IMR-90 (cell line): ENCODE data around the gene IL17D.

ENCODE experiments used
- BHLHE40 ChIP-seq: fragments of 150-350 bp; IDR thresholded peaks from 2 replicates; pipeline ENCODE4 v1.6.1; 2016; ENCODE audit warnings: mild to moderate bottlenecking, low read depth, low read length
- MAZ ChIP-seq: IDR thresholded peaks from 2 replicates; pipeline ENCODE4 v1.6.1; 2012; ENCODE audit warnings: low read depth, mild to moderate bottlenecking, low read length, improper control_type of control experiment, moderate library complexity, borderline replicate concordance
- MXI1 ChIP-seq: IDR thresholded peaks from 2 replicates; pipeline ENCODE4 v1.6.1; 2012; ENCODE audit warnings: low read depth, mild to moderate bottlenecking, low read length, moderate library complexity, borderline replicate concordance
- NFE2L2 ChIP-seq: fragments of 150-350 bp; IDR thresholded peaks from 2 replicates; pipeline ENCODE4 v1.6.1; 2016; ENCODE audit warnings: low read depth, mild to moderate bottlenecking, low read length
- POLR2A ChIP-seq: IDR thresholded peaks from 2 replicates; pipeline ENCODE4 v1.6.1; 2012; ENCODE audit warnings: mild to moderate bottlenecking, low read depth, low read length
- RAD21 ChIP-seq: IDR thresholded peaks from 2 replicates; pipeline ENCODE4 v1.6.1; 2012; ENCODE audit warnings: low read length, improper control_type of control experiment
- RCOR1 ChIP-seq: IDR thresholded peaks from 2 replicates; pipeline ENCODE4 v1.6.1; 2012; ENCODE audit warnings: mild to moderate bottlenecking, low read length, improper control_type of control experiment; ENCODE audit not compliant: insufficient replicate concordance
- RFX5 ChIP-seq: IDR thresholded peaks from 2 replicates; pipeline ENCODE4 v1.8.0; 2012; ENCODE audit warnings: low read depth, mild to moderate bottlenecking, low read length, moderate library complexity
- SMC3 ChIP-seq: fragments of 150-350 bp; IDR thresholded peaks from 2 replicates; pipeline ENCODE4 v1.6.1; 2016; ENCODE audit warnings: low read depth, mild to moderate bottlenecking, antibody characterized with exemption, low read length, moderate library complexity
- TF ChIP-seq, protein P1 (sequence below): conservative IDR thresholded peaks from 2 replicates; pipeline ENCODE4 v1.5.1; 2012; ENCODE audit warnings: mild to moderate bottlenecking, low read depth, low read length, improper control_type of control experiment
- TF ChIP-seq, protein P2 (sequence below): fragments of 150-350 bp; IDR thresholded peaks from 2 replicates; pipeline ENCODE4 v1.6.1; 2016; ENCODE audit warnings: low read depth, mild to moderate bottlenecking, low read length, moderate library complexity, borderline replicate concordance

DNA sequence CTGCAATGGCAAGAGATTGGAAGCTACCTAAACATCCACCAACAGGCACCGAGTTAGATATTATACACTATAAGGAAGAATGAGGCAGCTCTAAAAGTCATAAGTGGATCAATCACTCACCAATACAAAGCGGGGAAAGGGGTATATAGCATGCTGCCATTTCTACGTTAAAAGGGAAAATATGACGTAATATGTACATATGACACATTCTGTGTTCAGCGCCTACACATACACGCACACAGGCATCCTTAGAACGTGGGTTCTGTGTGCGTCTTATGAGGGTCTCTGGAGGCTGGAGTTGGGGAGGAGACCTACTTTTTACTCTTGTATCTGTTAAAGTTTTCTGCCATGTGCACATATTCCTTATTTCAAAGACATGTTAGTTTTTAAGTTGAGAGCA lies 5.9 kb downstream of the IL17D start:
- TF ChIP-seq SMC3 (no peak), MXI1 (no peak), POLR2A (no peak), BHLHE40 (no peak), RCOR1 (no peak), MAZ (no peak), NFE2L2 (no peak), RFX5 (no peak), RAD21 (no peak)
- TF ChIP-seq, protein P1, sequence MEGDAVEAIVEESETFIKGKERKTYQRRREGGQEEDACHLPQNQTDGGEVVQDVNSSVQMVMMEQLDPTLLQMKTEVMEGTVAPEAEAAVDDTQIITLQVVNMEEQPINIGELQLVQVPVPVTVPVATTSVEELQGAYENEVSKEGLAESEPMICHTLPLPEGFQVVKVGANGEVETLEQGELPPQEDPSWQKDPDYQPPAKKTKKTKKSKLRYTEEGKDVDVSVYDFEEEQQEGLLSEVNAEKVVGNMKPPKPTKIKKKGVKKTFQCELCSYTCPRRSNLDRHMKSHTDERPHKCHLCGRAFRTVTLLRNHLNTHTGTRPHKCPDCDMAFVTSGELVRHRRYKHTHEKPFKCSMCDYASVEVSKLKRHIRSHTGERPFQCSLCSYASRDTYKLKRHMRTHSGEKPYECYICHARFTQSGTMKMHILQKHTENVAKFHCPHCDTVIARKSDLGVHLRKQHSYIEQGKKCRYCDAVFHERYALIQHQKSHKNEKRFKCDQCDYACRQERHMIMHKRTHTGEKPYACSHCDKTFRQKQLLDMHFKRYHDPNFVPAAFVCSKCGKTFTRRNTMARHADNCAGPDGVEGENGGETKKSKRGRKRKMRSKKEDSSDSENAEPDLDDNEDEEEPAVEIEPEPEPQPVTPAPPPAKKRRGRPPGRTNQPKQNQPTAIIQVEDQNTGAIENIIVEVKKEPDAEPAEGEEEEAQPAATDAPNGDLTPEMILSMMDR, result no peak
- TF ChIP-seq, protein P2, sequence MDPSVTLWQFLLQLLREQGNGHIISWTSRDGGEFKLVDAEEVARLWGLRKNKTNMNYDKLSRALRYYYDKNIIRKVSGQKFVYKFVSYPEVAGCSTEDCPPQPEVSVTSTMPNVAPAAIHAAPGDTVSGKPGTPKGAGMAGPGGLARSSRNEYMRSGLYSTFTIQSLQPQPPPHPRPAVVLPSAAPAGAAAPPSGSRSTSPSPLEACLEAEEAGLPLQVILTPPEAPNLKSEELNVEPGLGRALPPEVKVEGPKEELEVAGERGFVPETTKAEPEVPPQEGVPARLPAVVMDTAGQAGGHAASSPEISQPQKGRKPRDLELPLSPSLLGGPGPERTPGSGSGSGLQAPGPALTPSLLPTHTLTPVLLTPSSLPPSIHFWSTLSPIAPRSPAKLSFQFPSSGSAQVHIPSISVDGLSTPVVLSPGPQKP, result no peak
